GM18526 (cell line): ENCODE measurements around the gene TFDP2.

Experiments used
- POLR2A ChIP-seq: IDR thresholded peaks from 3 replicates; pipeline ENCODE4 v1.6.1; 2011; ENCODE audit not compliant: insufficient read length; ENCODE audit errors: extremely low read depth

Gene TFDP2

DNA sequence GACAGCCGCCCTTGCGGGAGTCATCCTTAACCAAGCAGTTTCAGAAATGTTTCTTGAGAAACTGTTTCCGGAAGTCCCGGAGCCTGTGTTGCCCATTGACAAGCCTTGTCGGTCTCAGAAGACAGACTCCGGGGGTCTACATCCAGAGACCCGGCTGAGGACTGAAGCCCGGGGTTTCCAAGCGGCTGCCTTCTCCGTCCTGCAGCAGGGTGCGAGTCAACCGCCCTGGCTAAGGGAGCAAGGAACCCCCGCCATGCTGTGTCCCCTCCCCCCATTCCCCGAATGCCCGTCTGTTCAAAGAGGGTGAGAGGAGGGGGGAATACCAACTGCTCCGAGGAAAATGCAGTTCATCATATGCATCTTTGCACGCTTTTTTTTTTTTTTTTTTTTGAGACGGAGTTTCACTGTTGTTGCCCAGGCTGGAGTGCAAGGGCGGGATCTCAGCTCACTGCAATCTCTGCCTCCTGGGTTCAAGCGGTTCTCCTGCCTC lies 211.3 kb downstream of the TFDP2 start:
- no peak for TF ChIP-seq POLR2A

DNA sequence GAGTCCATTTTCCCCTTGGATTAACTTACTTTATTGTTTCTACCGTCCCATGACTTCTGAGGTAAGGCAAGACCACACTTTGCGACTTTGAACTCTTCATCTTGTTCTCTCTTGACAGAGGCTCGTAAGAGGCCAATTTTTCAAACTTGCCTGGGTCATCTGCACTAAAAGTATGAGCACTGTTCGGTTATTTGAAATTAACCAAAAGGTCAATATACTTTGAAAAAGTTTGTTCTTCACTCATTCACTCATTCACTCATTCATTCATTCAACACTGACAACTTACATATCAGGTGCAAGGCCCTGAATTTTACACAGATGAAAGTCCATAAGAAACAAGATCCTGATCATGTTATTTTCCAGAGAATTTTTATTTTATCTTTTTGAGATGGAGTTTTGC lies 215.0 kb downstream of the TFDP2 start:
- TF ChIP-seq POLR2A = no peak

DNA sequence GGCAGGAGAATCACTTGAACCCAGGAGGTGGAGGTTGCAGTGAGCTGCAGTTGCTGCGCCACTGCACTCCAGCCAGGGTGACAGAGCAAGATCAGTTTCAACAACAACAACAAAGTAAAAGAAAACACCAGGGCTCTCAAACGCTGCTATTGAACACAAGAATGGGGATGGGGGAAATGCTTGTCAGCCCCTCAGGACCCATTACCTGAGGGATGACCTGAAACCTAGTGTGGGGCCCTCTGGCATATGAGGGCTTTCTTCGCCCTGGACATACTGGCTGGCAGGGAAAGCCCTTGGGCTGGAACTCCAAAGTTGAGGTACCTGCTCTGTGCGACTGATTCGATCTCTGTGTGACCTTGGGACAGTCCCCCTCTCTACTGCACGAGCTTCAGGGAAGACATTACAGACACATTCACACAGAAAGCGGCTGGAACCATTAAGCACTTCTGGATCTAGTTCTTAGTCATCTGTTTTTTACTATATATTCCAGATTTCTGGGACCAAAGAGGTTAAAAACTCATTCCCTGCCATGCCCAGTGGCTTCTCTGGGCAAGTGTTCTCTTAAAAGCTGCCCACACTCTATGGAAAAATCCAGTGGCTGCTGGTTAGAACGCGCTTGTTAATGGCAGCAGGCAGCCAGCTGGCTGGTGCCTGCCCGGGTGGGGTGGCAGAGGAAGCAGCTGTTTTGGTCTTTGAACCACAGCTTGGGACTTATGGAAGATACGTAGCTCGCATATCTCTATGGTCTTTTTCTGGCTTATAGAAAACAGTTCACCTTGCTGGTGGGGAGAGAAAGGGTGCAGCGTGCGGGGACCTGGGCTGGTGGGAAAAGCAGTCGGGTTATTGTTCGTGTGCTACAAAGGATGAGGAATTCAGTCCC lies 215.7 kb downstream of the TFDP2 start:
- TF ChIP-seq POLR2A = no peak

DNA sequence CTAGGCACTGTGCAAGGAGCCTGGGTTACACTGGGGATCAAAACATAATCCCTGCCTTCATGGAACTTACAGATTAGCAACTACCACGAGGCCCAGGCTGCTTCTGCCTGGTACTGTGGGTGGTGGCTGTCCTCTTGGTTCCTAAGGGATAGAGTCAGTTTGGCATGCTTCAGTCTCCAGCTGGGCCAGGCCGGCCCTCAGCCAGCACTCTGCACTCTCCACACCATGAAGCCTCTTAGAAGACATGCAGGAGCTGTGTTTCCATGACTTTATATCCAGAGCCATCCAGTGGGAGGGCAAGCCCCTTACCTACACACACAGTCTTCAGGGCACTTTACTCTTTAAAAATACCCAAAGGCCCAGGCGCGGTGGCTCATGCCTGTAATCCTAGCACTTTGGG lies 218.5 kb downstream of the TFDP2 start:
- TF ChIP-seq POLR2A = no peak

DNA sequence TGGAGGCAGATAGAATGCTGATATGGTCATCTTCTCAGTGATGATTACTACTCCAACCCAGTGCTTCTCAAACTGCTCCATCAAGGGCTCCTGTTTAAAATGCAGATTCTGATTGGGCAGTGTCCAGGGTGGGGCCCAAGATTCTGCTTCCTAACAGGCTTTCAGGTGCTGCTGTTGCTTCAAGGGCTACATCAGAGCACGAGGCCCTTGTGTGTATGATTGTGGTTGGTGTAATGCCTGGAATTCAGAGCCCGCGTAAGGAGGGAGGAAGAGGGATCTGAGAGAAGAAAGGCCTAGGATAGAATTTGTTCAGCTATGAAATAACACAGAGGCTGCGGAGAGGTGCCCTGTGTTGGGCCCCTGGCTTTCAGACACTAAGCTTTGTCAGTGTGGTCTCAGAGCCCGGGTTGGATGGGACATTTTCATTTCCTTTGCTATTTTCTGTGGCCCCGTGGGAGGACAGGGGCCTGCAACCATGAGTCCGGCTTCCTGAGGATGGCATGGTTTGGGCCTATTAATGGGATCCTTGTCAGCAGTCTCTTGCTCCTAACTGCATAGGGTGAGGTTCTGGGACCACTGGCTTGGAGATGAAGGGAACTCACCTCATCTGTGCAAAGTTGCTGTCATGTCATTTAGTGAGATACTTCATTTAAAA lies 219.9 kb downstream of the TFDP2 start:
- no peak for TF ChIP-seq POLR2A

DNA sequence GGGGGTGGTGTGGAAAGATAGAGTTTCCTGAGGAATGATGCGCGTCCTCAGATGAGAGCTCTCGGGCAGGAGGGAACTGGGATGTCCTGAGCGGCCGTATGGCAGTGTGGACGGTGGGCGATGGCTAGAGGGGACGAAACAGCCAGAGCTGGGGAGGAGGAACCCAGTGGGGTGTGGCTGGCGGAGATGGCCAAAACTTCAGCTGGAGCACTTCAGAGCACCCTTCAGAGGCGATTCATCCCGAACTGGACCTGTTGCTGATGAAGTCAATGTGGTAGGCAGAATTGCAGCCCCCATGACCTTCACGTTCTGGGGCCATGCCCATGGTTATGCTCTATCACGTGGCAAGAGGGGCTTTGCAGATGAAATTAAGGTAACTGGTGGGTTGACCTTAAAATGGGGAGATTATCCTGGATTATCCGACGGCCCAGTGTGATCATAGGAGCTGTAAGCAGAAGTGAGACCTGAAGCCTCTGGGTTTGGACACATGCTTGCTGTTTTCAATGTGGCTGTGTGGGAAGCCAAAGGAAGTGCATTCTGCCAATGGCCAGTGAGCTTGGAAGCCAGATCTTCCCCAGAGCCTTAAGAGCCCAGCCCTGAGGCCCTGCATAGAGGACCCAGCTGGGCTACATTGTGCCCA lies 220.6 kb downstream of the TFDP2 start:
- no peak for TF ChIP-seq POLR2A

DNA sequence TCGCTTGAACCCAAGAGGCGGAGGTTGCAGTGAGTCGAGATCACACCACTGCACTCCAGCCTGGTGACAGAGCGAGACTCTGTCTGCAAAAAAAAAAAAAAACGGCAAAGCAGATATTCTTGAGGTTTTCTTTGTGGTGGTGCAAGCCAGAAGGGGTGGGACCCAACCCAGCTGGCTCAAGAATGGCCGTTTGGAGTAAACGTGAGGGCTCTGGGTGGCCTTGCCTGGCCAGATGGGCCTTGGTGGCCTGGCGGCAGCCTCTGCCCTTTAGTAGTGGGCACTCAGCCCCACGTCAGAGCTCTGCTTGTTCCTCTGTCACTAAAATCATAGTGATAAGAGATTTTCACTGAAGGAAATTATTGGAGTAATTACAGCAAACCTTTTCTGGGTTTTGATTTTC lies 222.4 kb downstream of the TFDP2 start:
- no peak for TF ChIP-seq POLR2A

DNA sequence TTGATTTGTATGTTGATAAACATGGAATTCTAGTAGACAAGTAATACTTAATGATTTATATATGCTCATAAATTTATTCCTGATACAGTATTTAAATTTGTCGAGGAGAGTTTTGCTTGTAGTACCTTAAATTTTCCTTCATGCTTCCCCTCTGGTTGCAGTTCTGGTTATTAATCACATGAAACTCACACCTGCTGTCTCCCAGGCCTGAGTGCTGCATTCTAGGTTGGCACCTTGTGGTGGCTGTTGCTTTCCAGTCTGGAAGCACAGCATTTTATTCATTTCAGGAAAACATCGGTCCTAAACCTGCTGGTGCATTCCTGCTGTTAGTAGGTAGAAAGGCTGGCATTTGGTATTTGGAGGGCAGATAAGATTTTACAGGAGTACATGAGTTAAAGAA lies 228.0 kb downstream of the TFDP2 start:
- TF ChIP-seq POLR2A = no peak

DNA sequence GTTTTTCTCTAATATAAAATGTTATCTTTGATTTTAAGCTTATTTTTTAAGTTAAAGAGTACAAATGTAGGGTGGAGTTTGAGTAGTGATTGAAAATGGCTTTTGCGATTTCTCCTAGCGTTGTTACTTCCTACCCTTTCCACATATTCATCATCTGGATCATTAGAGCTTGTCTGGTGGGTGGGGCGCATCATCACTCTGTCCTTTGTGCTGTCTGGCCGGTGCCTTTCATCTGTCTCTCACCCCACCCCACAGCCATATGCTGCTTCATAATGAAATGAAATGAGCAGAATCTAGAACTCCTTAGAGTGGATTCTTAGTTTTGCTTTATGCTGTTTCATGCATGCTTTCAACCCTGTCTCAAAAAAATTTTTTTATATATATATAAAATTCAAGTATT lies 228.6 kb downstream of the TFDP2 start:
- no peak for TF ChIP-seq POLR2A

DNA sequence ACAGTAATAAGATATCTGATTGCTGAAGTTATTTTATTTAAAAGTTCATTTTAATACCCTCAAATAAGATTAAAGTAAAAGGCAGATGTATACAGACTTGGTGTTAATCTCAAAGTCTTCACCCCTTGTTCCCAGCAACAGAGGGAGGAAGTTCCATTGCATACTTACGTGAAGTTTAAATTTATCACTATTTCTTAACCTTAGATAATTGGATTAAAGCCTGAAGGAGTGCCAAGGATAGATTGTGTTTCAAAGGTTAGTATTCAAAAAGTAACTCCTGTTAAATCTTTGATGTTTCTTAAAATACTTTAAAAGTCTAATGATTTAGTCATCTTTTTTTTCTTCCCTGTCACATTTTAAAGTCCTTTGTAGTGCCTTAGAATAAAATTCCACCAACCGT lies 233.6 kb downstream of the TFDP2 start:
- TF ChIP-seq POLR2A = no peak

DNA sequence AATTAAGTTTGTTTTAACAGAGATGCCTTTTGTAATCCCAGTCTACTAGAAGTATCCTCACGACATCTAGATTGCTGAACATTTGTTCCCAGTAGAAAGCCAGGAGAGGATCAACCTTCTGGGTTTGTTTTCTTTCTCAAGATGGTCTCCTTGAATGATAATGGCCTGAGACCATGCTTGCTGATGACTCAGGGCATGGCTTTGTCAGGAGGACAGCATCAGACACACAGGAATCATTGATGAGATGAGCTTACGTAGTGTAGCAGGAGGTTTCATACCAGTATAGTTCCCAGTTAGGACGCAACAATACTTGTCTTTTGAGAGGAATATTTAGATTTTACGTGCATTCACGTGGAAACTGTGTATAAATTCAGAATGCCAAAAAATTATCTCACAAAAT lies 234.3 kb downstream of the TFDP2 start:
- TF ChIP-seq POLR2A = no peak

DNA sequence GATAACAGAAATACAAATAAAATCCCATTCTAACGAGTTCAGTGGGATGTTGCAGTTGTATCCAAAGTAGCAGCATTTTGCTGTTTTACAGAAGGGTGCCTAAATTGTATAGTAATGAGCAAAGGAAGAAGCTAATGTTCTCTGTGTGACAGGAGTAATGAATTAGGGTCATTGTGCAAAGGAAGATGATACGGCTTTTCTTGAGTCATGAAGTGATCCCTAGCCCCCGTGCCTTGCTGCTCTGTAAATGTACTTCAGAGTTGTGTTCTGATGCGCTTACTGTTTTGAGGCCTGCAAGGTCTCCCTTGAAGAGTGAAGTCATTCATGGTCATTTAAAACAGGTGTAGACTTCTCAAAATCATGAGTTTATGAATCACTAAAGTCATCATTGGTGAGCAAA lies 235.0 kb downstream of the TFDP2 start:
- TF ChIP-seq POLR2A = no peak

DNA sequence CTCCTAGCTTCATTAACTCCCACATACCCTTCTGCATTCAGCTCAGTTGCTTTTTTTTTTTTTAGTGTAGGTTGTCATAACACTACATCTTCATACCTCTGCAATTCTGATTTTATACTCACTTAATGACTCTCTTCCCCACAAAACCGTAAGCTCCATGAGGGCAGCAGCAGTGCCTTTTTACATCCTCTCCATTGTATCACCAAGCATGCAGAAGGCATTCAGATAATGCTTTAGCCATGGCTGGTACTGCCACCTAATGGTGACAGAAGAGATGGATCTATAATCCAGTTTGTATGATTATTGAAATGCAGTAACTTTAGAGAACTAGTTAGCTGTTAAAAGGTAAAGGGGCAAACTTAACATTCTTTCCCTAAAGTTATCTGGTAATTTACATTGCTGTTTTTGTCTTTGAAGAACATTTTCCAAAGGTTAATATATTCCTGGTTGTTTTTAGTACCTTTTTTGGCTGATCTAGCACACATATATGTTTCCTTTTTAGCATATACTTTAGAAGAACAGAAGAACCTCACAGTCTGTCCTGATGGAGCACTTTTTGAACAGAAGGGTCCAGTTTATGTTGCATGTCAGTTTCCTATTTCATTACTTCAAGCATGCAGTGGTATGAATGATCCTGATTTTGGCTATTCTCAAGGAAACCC lies 236.1 kb downstream of the TFDP2 start:
- TF ChIP-seq POLR2A = no peak

DNA sequence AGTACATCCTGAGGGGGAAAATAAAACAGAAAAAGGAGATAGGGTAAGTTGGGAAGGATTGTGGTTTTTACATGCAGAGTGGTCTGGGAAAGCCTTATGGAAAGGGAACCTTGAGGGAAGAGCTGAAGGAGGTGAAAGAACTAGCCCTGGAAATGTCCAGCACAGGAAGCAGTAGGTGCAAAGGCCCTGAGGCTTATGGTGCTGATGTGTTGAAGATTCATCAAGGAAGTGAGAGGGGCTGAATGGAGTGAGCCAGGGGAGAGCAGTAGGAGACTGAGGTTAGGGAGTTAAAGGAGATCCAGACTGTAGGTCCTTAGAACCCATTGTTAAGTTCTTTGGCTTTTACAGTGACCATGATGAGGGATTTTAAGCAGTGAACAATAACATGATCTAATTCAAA lies 239.9 kb downstream of the TFDP2 start:
- TF ChIP-seq POLR2A = no peak

DNA sequence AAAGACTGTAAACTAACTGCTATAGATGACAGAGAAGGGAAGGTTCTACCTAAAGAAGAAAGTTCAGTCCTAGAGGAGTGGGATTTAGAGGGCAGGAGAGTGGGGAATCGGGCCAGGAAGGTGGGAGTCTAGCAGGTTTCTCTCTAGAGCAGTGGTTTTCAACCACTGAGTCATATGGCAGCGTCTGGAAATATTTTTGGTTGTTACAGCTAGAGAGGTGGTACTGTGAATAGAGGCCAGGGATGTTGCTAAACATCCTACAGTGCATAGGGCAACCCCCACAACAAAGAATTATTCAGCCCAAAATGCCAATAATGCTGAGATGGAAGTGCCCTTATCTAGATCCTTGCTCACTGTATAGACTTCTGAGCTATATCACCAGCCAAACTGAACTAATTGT lies 244.2 kb downstream of the TFDP2 start:
- no peak for TF ChIP-seq POLR2A

DNA sequence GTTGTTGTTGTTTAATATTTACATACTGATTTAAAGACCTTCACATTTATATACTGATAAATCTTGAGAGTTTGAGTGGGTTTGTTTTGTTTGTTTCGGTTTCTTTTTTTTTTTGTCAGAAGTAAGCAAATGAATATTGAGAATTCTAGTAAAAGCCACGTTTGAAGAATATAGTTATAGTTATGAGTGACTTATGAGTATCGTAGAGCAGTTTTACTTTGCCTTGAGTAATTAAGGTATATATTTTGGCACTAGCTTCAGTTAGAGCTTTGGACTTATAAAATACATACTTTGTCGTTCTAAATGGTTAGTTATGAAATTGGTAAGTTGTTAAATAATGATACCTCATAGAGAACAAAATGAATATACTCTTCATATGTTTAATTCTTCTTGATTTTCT lies 245.1 kb downstream of the TFDP2 start:
- TF ChIP-seq POLR2A = no peak

DNA sequence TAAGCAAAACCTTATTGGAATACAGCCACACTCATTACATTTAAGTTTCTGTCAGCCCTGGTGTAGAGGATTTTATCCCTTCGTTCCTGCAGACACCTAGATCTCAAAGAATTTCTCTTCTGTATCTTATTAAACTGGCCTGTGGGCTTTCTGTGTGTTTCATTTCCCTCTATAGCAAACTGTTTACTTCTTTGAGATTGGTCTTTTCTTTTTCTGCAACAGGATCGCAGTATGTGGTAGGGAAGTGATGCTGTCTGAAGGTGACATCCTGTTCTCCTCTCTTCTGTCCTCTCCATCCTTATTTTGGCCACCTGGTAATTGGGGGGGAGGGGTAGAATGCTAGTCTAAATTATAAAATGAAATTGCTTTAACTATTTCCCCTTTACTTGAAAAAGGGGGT lies 247.4 kb downstream of the TFDP2 start:
- TF ChIP-seq POLR2A = no peak
